Measurements from ENCODE around the gene LRMDA.
"Not testable (repeated sequence)": the region's sequence is repeated elsewhere in the genome, so short reads cannot be mapped to it uniquely, and the experiment has no call there.

LRMDA gene

DNA sequence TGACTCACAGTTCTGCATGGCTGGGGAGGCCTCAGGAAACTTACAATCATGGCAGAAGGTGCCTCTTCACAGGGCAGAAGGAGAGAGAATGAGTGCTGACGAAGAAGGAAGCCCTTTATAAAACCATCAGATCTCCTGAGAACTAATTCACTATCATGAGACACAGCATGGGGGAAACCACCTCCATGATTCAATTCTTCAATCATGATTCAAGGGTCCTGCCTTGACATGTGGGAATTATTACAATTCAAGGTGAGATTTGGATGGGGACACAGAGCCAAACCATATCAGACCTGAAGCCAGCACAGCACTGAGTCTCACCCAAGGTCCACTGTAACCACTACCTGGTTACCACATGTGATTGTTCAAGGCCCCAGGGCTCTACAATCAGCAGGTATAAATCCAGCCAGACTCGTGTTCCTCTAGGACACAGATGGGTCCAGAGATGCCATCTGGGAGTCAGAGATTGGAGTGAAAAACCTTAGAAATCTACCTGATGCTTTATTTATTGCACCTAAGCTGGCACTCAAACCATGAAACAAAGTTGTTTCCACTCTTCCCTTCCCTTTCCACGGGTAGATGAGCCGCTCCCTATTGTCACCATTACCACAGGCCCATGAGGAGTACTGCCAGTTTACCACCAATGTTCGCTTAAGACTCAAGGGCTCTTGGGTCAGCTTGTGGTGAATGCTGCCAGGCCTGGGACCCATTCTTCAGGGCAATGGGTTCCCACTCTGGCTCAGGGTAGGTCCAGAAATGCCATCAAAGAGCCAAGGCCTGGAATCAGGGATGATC lies 1061.5 kb downstream of the LRMDA start:
- peaks cover 24% of the 10 kb centered on the region for H3K9me3 Mint-ChIP-seq
- no peaks in the 10 kb centered on the region for H3K27me3 Mint-ChIP-seq (ENCODE audit: low read depth)
- H3K4me3 Mint-ChIP-seq = no peak overlapping the region
- H3K4me1 Mint-ChIP-seq (ENCODE audit: low read depth) = no peaks in the 10 kb centered on the region
- H3K27ac Mint-ChIP-seq = no peak overlapping the region
- H3K36me3 Mint-ChIP-seq (ENCODE audit: low read depth) = no peaks in the 10 kb centered on the region

GRCh38 chr10:76497666-76498065 lies 1066.2 kb downstream of the LRMDA start:
- Mint-ChIP-seq H3K4me3 (no peak overlapping the region), H3K27ac (no peak overlapping the region), H3K9me3 (no peaks in the 10 kb centered on the region), H3K4me1 (ENCODE audit: low read depth) (no peaks in the 10 kb centered on the region), H3K36me3 (ENCODE audit: low read depth) (no peaks in the 10 kb centered on the region), H3K27me3 (ENCODE audit: low read depth) (no peaks in the 10 kb centered on the region)

- Mint-ChIP-seq H3K9me3 (peaks cover 13% of the 10 kb centered on the region), H3K27ac (no peak overlapping the region), H3K4me3 (no peak overlapping the region), H3K36me3 (ENCODE audit: low read depth) (no peaks in the 10 kb centered on the region), H3K27me3 (ENCODE audit: low read depth) (no peaks in the 10 kb centered on the region), H3K4me1 (ENCODE audit: low read depth) (no peaks in the 10 kb centered on the region)
Measured at GRCh38 chr10:76504823-76505222, 1073.4 kb downstream of the LRMDA start.

DNA sequence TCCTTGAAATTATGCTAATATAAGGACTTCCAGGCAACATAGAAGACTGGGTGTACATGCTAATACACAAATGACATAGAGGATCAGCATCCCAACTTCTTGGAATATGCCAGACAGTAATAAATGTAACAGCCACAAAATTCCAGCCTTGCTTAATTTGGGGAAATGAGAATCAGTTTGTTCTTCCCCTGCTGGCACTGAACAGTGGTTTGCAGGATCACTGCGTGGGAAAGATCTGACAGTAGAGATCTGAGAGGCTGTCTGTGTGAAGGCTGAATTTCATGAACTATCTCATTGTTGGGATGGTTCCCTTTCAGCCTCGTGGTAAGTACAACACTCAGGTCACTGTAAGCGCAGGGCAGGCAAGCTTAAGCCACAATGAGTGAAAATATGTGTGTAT lies 1078.0 kb downstream of the LRMDA start:
- Mint-ChIP-seq H3K4me3 (no peak overlapping the region), H3K27me3 (ENCODE audit: low read depth) (no peaks in the 10 kb centered on the region), H3K9me3 (peaks cover 7% of the 10 kb centered on the region), H3K27ac (no peak overlapping the region), H3K4me1 (ENCODE audit: low read depth) (no peaks in the 10 kb centered on the region), H3K36me3 (ENCODE audit: low read depth) (no peaks in the 10 kb centered on the region)

GRCh38 chr10:76514321-76514720 lies 1082.9 kb downstream of the LRMDA start:
- no peaks in the 10 kb centered on the region for H3K27me3 Mint-ChIP-seq (ENCODE audit: low read depth)
- H3K4me3 Mint-ChIP-seq = no peak overlapping the region
- no peak overlapping the region for H3K27ac Mint-ChIP-seq
- H3K9me3 Mint-ChIP-seq = no peaks in the 10 kb centered on the region
- no peaks in the 10 kb centered on the region for H3K4me1 Mint-ChIP-seq (ENCODE audit: low read depth)
- no peaks in the 10 kb centered on the region for H3K36me3 Mint-ChIP-seq (ENCODE audit: low read depth)

GRCh38 chr10:76514869-76515268 lies 1083.4 kb downstream of the LRMDA start:
- Mint-ChIP-seq H3K27ac (no peak overlapping the region), H3K4me1 (ENCODE audit: low read depth) (no peaks in the 10 kb centered on the region), H3K36me3 (ENCODE audit: low read depth) (no peaks in the 10 kb centered on the region), H3K4me3 (no peak overlapping the region), H3K27me3 (ENCODE audit: low read depth) (no peaks in the 10 kb centered on the region), H3K9me3 (no peaks in the 10 kb centered on the region)

- H3K27ac Mint-ChIP-seq = no peak overlapping the region
- H3K36me3 Mint-ChIP-seq (ENCODE audit: low read depth) = no peaks in the 10 kb centered on the region
- H3K4me3 Mint-ChIP-seq = no peak overlapping the region
- H3K27me3 Mint-ChIP-seq (ENCODE audit: low read depth) = no peaks in the 10 kb centered on the region
- H3K4me1 Mint-ChIP-seq (ENCODE audit: low read depth) = no peaks in the 10 kb centered on the region
- H3K9me3 Mint-ChIP-seq = no peaks in the 10 kb centered on the region
Measured at GRCh38 chr10:76522547-76522946, 1091.1 kb downstream of the LRMDA start.

DNA sequence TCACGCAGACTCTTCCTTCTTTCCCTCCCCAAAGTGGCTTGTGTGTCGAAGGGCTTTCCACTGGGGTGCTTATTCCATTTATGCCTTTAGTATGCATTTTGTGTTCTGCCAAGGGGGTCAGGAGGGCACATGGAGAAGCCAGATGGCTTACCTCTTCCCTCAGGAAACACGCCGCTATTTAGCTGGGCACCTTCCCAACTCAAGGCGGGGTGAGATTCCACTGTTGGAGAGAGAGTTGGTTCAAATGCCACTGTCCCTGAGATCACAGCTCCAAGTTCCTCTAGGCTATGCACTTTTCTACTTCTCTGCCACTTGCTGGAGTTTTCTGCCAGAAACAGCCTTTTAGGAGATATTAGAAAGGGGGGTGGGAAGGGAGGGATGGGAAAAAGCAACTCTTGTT lies 1091.8 kb downstream of the LRMDA start:
- no peak overlapping the region for H3K27ac Mint-ChIP-seq
- H3K36me3 Mint-ChIP-seq (ENCODE audit: low read depth) = no peaks in the 10 kb centered on the region

DNA sequence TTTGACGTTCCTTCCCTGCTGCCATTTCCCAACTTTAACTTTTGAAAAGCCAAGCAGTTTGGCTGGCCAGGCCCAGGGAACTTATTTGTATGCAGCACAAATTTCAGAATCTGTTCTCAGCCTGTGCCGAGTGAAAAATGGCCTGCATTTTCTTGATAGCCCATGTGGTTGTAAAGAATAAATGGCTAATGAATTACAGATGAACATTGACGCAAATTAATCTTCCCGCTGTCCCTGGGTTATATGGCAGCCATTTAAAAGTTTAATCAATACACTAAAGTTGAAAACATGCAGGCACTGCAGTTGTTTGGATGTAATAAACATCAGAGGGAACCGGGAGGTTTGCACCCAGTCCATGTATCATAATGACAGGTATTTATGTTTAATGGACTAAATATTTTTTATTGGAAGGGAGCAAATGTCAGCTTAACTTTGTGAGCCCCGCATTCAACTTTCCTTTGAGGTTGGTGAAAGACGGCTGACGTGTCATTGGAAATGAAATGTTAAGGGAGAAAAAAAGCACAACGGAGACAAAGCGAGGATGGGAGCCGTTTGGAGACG lies 1092.4 kb downstream of the LRMDA start:
- H3K27ac Mint-ChIP-seq = no peak overlapping the region
- H3K27me3 Mint-ChIP-seq (ENCODE audit: low read depth) = no peaks in the 10 kb centered on the region
- H3K9me3 Mint-ChIP-seq = no peaks in the 10 kb centered on the region
- H3K36me3 Mint-ChIP-seq (ENCODE audit: low read depth) = no peaks in the 10 kb centered on the region
- H3K4me3 Mint-ChIP-seq = no peak overlapping the region
- H3K4me1 Mint-ChIP-seq (ENCODE audit: low read depth) = no peaks in the 10 kb centered on the region

More for the DNA sequence above, 1091.8 kb downstream of the LRMDA start:
- no peaks in the 10 kb centered on the region for H3K27me3 Mint-ChIP-seq (ENCODE audit: low read depth)
- H3K4me1 Mint-ChIP-seq (ENCODE audit: low read depth) = no peaks in the 10 kb centered on the region
- H3K4me3 Mint-ChIP-seq = no peak overlapping the region
- H3K9me3 Mint-ChIP-seq = no peaks in the 10 kb centered on the region

DNA sequence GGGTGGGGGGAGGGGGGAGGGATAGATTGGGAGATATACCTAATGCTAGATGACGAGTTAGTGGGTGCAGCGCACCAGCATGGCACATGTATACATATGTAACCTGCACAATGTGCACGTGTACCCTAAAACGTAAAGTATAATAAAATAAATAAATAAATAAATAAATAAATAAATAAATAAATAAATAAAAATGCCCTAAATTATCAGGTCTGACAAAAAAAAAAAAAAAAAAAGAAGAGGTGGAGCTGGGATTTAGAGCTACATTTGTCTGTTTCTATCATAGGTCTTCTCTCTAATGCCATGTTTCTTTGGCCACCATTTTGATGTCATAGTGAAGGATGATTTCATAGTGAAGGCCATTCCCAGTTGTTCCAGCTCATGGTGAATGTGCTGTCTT lies 1095.4 kb downstream of the LRMDA start:
- not testable (repeated sequence) for H3K9me3 Mint-ChIP-seq; H3K27me3 Mint-ChIP-seq (ENCODE audit: low read depth); H3K4me3 Mint-ChIP-seq; H3K27ac Mint-ChIP-seq; H3K4me1 Mint-ChIP-seq (ENCODE audit: low read depth); H3K36me3 Mint-ChIP-seq (ENCODE audit: low read depth)

DNA sequence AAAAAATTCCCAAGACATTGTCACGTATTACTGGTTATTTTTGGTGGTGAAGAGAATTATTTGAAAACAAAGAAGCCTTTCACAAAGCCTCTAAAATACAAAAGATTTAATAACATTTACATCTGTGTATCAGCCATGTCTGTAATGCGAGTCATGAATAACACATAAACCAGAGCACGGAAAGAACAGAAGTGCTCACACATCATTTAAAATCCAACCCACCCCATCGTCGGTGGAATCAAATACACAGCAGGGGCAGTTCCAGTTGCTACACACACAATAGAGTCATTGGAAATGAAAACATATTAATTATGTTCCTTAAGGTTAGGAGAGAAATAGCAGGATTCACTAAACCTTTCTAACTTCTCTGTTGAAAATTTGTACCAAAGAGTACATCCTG lies 1108.9 kb downstream of the LRMDA start:
- Mint-ChIP-seq H3K27me3 (ENCODE audit: low read depth) (no peaks in the 10 kb centered on the region), H3K9me3 (no peaks in the 10 kb centered on the region), H3K4me1 (ENCODE audit: low read depth) (no peaks in the 10 kb centered on the region), H3K4me3 (no peak overlapping the region), H3K27ac (no peak overlapping the region), H3K36me3 (ENCODE audit: low read depth) (no peaks in the 10 kb centered on the region)

GRCh38 chr10:76540786-76541185 lies 1109.4 kb downstream of the LRMDA start:
- Mint-ChIP-seq H3K4me1 (ENCODE audit: low read depth) (no peaks in the 10 kb centered on the region), H3K4me3 (no peak overlapping the region), H3K36me3 (ENCODE audit: low read depth) (no peaks in the 10 kb centered on the region), H3K27me3 (ENCODE audit: low read depth) (no peaks in the 10 kb centered on the region), H3K27ac (no peak overlapping the region), H3K9me3 (no peaks in the 10 kb centered on the region)

DNA sequence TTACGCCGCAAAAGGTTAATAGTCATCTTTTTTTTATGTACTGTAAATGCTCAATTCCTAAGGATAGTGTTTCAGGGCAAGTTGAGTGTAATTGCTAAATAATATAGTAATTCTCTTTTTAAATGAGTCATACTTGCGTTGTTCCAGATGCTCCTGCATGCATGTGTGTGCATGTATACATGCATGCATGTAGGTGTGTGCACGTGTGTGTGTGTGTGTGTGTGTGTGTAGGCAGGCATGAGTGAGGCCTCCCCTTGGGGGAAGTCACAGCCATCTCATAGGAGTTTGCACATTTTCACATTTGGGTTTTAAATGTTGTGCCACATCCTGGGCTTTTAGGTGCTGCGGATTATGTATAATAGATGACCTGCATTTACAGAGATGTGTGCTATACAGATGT lies 1110.4 kb downstream of the LRMDA start:
- H3K27me3 Mint-ChIP-seq (ENCODE audit: low read depth) = no peaks in the 10 kb centered on the region
- no peaks in the 10 kb centered on the region for H3K9me3 Mint-ChIP-seq
- no peak overlapping the region for H3K27ac Mint-ChIP-seq
- H3K36me3 Mint-ChIP-seq (ENCODE audit: low read depth) = no peaks in the 10 kb centered on the region
- no peak overlapping the region for H3K4me3 Mint-ChIP-seq
- no peaks in the 10 kb centered on the region for H3K4me1 Mint-ChIP-seq (ENCODE audit: low read depth)

- Mint-ChIP-seq H3K9me3 (no peaks in the 10 kb centered on the region), H3K4me3 (no peak overlapping the region), H3K4me1 (ENCODE audit: low read depth) (no peaks in the 10 kb centered on the region), H3K27me3 (ENCODE audit: low read depth) (no peaks in the 10 kb centered on the region), H3K36me3 (ENCODE audit: low read depth) (no peaks in the 10 kb centered on the region), H3K27ac (no peak overlapping the region)
Measured at GRCh38 chr10:76542307-76542930, 1111.0 kb downstream of the LRMDA start.

GRCh38 chr10:76543655-76544054 lies 1112.2 kb downstream of the LRMDA start:
- Mint-ChIP-seq H3K27ac (no peak overlapping the region), H3K4me1 (ENCODE audit: low read depth) (no peaks in the 10 kb centered on the region), H3K4me3 (no peak overlapping the region), H3K36me3 (ENCODE audit: low read depth) (no peaks in the 10 kb centered on the region), H3K27me3 (ENCODE audit: low read depth) (no peaks in the 10 kb centered on the region), H3K9me3 (no peaks in the 10 kb centered on the region)

All from T-helper 1 cell treated with Interleukin-12 subunit alpha and Interleukin-12 subunit beta and Interleukin-4 antibody, amounts not matched to agents 30 μg/mL and 1 μg/mL, for 36 hours (primary cell).